Measurements from ENCODE around the gene MLLT6.

- TF ChIP-seq ZBTB43 (CRISPR knock-in tag; IDR thresholded peaks at IDR 0.05) (no peak), CTCF (IDR thresholded peaks at IDR 0.05) (no peak), AFF4 (CRISPR knock-in tag; IDR thresholded peaks at IDR 0.05; ENCODE audit: borderline replicate concordance) (no peak), ZNF423 (CRISPR knock-in tag; IDR thresholded peaks at IDR 0.05) (no peak)
Observed at GRCh38 chr17:38741461-38741860, 36.4 kb downstream of the MLLT6 start.
